ENCODE measurements around the gene SLX4IP.

The SLX4IP gene

GRCh38 chr20:10654630-10655029 lies 219.5 kb downstream of the SLX4IP start:
- no peak for DNase-seq

GRCh38 chr20:10655720-10656669 lies 220.9 kb downstream of the SLX4IP start:
- no peak for DNase-seq

- no peak for DNase-seq
Observed at GRCh38 chr20:10657453-10657852, 222.3 kb downstream of the SLX4IP start.

DNA sequence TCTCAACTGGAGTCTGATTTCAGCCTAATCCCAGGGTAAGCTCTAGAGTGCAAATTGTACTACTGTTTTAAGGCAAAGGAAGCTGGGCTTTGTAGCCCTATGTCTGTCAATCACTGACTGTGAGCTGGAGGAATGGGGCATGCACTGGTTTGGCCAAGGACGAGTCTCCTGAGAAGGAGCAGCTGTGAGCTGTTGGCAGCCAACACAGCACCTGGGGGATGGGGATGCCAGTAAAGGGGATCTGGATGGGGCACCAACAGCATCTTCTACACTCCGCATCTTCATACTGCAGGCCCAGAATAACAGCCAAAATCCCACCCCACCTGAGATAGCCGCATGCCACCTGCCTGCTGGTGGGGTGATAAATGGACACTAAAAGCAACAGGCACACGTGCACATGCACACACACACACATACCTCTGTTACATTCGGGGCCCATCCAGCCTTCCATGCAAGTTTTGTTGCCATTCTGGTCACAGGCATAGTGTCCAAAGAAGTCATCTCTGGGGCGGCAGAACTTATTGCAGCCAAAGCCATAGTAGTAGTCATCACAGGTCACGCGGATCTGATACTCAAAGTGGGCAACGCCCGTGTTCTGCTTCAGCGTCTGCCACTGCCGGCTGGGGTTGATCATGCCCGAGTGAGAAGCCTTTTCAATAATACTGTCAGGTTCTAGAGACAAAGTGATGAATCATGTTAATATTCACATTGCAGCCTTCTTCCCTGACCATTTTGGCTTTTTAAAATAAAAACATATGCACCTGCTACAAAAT lies 223.1 kb downstream of the SLX4IP start:
- DNase-seq = no peak

DNA sequence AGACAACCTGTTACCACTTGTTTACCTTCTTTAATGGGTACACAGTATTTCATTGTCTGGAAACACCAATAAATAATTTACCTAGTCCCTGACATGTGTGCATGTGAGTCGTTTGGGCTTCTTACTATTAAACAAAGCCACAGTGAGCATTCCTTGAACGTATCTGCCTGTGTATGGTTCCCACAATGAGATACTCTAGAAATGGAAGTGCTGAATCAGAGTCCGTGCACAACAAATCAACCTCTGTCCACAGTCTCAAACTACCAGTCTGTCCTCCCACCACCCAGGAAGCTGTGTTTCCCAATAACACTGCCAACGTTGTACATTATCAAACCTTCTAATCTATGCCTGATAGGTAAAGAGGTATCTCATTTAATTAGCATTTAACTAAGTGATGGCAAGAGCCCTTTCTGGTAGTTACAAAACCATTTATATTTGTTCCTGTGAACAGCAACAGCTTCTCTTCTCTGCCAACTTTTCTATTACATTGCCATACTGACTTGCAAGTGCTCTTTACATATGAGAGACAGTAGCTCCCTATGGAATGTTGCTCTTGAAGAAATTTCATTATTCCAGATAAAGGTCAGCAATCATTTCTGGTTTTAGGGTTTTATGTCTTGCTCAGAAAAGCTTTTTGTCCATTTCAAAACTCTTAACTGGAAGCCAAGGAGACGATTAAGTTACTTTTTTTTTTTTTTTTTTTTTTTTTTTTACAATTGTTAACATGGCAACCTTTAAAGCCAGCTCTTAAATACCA lies 223.9 kb downstream of the SLX4IP start:
- no peak for DNase-seq

DNA sequence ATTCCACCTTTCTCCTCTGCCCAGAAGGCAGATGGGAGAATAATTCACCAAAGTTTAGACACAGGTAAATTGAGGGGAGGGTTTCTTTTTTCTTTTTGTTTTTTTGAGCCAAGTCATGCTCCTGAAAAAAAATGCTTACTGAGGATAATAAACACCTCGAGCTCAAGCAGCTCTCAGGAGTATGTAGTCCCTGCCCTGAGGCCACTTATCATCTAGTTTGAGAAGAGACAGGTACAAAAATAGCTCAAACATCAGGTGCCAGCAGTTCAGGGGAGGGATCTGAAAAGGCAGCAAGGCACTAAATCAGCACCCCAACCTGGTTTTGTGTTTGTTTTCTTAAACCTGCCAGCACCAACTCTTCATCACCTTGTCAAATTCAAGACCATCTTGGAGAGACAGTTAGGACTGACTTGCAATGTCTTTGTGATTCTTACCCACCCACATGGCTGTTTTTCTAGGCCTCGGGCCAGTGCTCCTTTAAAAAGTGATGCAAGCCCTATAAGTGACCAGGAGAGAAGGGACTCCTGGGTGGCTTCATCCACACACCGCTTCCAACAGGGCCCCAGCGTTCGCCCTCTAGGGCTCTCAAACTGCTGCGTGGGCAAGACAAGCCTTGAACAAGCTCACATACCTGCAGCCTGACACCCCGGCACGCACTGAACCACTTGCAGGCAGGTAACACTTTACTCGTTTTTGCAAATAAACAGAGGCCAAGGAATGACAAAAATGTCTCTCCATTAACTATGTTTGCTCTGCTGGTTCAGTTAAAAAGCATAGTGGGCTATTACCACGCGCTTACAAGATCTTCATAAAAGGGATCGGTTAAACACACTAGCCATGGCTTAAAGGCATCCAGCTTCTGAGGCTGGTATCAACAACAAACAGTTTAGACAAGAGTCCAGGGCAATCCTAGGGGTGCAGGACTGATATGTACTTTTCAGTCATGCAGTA lies 224.8 kb downstream of the SLX4IP start:
- DNase-seq = no peak

GRCh38 chr20:10660661-10661060 lies 225.6 kb downstream of the SLX4IP start:
- DNase-seq = no peak

DNA sequence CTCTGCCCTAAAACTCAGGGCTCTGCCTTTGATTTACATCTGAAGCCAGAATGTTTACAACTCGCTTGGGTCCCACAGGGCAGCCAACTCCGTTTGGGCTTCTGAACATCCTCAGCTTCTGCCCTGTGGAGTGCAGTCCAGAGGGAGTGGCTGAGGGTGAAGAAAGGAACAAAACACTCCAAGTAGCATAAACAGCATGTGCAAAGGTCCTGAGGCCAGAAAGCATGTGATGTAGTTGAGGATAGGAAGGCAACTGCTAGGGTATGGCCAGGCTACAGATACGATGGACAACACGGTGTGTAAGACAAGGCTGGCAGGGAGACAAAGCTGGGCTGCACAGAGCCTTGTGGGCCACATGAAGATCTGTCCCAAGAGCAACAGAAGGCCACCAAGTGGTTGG lies 226.2 kb downstream of the SLX4IP start:
- DNase-seq = no peak

DNA sequence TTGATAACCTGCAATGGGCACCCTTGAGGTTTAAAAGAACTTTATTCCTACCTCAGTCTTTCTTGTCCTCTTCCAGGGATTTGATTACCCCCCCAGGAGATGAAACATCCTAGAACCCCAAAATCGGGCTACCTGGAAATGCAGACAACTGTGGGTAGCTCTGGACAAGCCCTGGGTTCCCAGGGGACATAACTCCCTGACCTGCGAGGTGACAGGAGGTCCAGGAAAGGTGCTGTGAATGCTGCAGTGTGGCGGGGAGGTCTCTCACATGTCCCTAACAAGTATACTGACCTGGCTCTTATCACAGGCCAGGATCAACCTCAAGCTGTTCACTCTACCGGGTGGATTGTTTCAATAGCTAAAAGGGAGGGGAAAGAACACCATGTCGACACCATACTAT lies 227.0 kb downstream of the SLX4IP start:
- DNase-seq = no peak

- no peak for DNase-seq
Observed at GRCh38 chr20:10662661-10663458, 227.8 kb downstream of the SLX4IP start.

GRCh38 chr20:10663756-10664155 lies 228.7 kb downstream of the SLX4IP start:
- DNase-seq = no peak

GRCh38 chr20:10665027-10665561 lies 230.0 kb downstream of the SLX4IP start:
- DNase-seq = no peak

GRCh38 chr20:10665791-10666190 lies 230.7 kb downstream of the SLX4IP start:
- no peak for DNase-seq

- DNase-seq = no peak
Observed at GRCh38 chr20:10666221-10667076, 231.3 kb downstream of the SLX4IP start.

DNA sequence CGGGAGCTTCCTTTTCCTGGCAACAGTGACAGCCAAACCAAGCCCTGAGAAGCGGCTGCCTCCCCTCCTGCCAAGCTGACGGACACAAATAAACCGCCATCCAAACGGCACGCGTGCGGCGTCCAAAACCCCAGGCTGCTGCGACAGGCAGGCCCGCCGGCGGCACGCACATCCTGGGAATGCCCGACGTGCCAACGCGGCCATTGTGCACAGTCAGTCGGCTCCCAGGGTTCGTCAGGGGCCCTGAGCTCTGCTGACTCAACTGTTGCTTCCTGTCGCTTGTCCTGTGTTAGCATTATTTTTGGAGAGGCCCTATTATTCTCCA lies 231.9 kb downstream of the SLX4IP start:
- DNase-seq = no peak

GRCh38 chr20:10667560-10668167 lies 232.6 kb downstream of the SLX4IP start:
- DNase-seq = no peak

GRCh38 chr20:10668677-10669368 lies 233.7 kb downstream of the SLX4IP start:
- DNase-seq = no peak

DNA sequence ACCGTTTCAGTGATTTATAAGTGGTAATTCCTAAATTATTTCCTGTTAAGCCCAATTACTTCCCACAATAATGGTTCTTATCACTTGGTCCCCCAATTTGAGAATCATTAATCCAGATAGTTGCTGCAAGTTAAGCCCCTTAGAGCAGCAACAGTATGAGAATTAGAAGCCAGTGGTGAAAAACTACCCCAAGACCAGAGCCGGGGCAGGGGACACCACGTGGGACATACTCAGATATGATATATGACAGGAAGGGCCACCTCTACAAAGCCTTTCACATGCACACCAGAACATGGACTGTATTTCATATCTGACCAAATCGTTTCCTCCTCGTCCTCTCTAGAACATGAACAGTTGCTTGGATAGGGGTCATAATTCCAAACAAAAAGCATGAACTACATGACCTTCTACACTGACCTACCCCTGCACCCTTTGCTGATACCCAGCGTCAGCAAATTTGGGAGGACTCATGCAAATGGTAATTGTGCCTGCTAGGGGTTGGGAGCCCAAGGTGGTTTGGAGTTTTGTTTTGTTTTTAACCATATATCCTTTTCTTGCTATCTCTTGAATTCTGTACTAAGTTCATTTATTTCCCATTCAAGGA lies 234.8 kb downstream of the SLX4IP start:
- no peak for DNase-seq
